ENCODE results near the gene RYR3.

Gene RYR3

GRCh38 chr15:33547876-33548275 is 237.1 kb downstream of the RYR3 start:
- Histone ChIP-seq H3K79me2 (ENCODE audit: control insufficient read depth, low read length) (no peaks in the 10 kb centered on the region), H3K9me2 (replicated peaks; ENCODE audit: control insufficient read depth, low read length) (no peaks in the 10 kb centered on the region), H4K20me1 (ENCODE audit: control insufficient read depth, insufficient read depth, low read depth, low read length) (no peaks in the 10 kb centered on the region), H3K4me2 (ENCODE audit: low read length) (no peak overlapping the region), H3K27me3 (ENCODE audit: control insufficient read depth, low read length) (no peaks in the 10 kb centered on the region), H3F3A (ENCODE audit: control insufficient read depth, insufficient read depth) (no peaks in the 10 kb centered on the region), H3K9me3 (ENCODE audit: control insufficient read depth, insufficient read depth, low read length) (no peaks in the 10 kb centered on the region), H3K4me3 (ENCODE audit: low read length) (no peak overlapping the region), H3K4me1 (ENCODE audit: control insufficient read depth, low read length) (no peaks in the 10 kb centered on the region), H3K27ac (ENCODE audit: low read depth, low read length) (no peak overlapping the region), H3K36me3 (ENCODE audit: control insufficient read depth, low read length) (no peaks in the 10 kb centered on the region)
- TF ChIP-seq CTCF (IDR thresholded peaks at IDR 0.05; ENCODE audit: low read depth, low read length, poor library complexity, severe bottlenecking) (no peak), EZH2phosphoT487 (IDR thresholded peaks at IDR 0.05; ENCODE audit: borderline replicate concordance, low read length) (no peak)

- Histone ChIP-seq H3K4me2 (ENCODE audit: low read length) (no peak overlapping the region), H3K4me1 (ENCODE audit: control insufficient read depth, low read length) (no peaks in the 10 kb centered on the region), H3K27me3 (ENCODE audit: control insufficient read depth, low read length) (no peaks in the 10 kb centered on the region), H3K9me3 (ENCODE audit: control insufficient read depth, insufficient read depth, low read length) (no peaks in the 10 kb centered on the region), H3K36me3 (ENCODE audit: control insufficient read depth, low read length) (no peaks in the 10 kb centered on the region), H3K79me2 (ENCODE audit: control insufficient read depth, low read length) (no peaks in the 10 kb centered on the region), H4K20me1 (ENCODE audit: control insufficient read depth, insufficient read depth, low read depth, low read length) (no peaks in the 10 kb centered on the region), H3K9me2 (replicated peaks; ENCODE audit: control insufficient read depth, low read length) (no peaks in the 10 kb centered on the region), H3K4me3 (ENCODE audit: low read length) (no peak overlapping the region), H3K27ac (ENCODE audit: low read depth, low read length) (no peak overlapping the region), H3F3A (ENCODE audit: control insufficient read depth, insufficient read depth) (no peaks in the 10 kb centered on the region)
- TF ChIP-seq EZH2phosphoT487 (IDR thresholded peaks at IDR 0.05; ENCODE audit: borderline replicate concordance, low read length) = no peak
- no peak for TF ChIP-seq CTCF (IDR thresholded peaks at IDR 0.05; ENCODE audit: low read depth, low read length, poor library complexity, severe bottlenecking)
Measured at GRCh38 chr15:33551860-33552259, 241.1 kb downstream of the RYR3 start.

DNA sequence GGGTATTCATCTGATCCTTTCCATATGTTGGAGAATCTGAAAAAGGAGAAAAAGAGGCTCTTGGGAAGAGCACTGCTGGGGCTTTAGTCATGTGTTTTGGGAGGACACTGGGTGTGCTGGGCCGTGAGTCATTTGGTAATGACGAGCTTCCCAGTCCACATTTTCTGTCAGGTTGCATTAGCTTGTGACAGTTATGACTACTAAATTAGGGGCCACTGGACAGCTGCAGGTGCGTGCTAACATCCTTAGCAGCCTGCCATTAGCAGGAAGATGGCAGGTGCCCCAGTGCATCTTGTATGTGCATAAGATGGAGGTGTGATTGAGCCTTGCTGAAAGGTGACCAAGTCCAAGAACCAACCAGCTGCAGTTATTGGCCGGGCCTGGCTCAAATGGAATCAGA is 242.4 kb downstream of the RYR3 start:
- no peak overlapping the region for H3K27ac ChIP-seq (ENCODE audit: low read depth, low read length)
- H3K79me2 ChIP-seq (ENCODE audit: control insufficient read depth, low read length) = no peaks in the 10 kb centered on the region
- no peak for TF ChIP-seq EZH2phosphoT487 (IDR thresholded peaks at IDR 0.05; ENCODE audit: borderline replicate concordance, low read length)
- TF ChIP-seq CTCF (IDR thresholded peaks at IDR 0.05; ENCODE audit: low read depth, low read length, poor library complexity, severe bottlenecking) = no peak
- no peaks in the 10 kb centered on the region for H3K36me3 ChIP-seq (ENCODE audit: control insufficient read depth, low read length)
- no peaks in the 10 kb centered on the region for H3F3A ChIP-seq (ENCODE audit: control insufficient read depth, insufficient read depth)
- H3K4me3 ChIP-seq (ENCODE audit: low read length) = no peak overlapping the region
- no peaks in the 10 kb centered on the region for H3K4me1 ChIP-seq (ENCODE audit: control insufficient read depth, low read length)
- no peaks in the 10 kb centered on the region for H4K20me1 ChIP-seq (ENCODE audit: control insufficient read depth, insufficient read depth, low read depth, low read length)
- H3K27me3 ChIP-seq (ENCODE audit: control insufficient read depth, low read length) = no peaks in the 10 kb centered on the region
- no peaks in the 10 kb centered on the region for H3K9me2 ChIP-seq (replicated peaks; ENCODE audit: control insufficient read depth, low read length)
- no peaks in the 10 kb centered on the region for H3K9me3 ChIP-seq (ENCODE audit: control insufficient read depth, insufficient read depth, low read length)
- H3K4me2 ChIP-seq (ENCODE audit: low read length) = no peak overlapping the region

Data from DOHH2 (cell line).